GM18499 (cell line): ENCODE data around the gene PC.

Experiments
- ATAC-seq: cut with Tn5 transposase; IDR thresholded peaks from one replicate; pipeline ENCODE4 v1.9.1; 2021; ENCODE audit warnings: moderate number of reproducible peaks; ENCODE audit not compliant: insufficient read depth, unreplicated experiment

Gene PC

DNA sequence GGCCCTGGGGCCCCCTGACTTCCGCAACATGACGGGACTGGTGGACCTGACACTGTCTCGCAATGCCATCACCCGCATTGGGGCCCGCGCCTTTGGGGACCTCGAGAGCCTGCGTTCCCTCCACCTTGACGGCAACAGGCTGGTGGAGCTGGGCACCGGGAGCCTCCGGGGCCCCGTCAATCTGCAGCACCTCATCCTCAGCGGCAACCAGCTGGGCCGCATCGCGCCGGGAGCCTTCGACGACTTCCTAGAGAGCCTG is 100.3 kb downstream of the PC start:
- ATAC-seq, result no peak

DNA sequence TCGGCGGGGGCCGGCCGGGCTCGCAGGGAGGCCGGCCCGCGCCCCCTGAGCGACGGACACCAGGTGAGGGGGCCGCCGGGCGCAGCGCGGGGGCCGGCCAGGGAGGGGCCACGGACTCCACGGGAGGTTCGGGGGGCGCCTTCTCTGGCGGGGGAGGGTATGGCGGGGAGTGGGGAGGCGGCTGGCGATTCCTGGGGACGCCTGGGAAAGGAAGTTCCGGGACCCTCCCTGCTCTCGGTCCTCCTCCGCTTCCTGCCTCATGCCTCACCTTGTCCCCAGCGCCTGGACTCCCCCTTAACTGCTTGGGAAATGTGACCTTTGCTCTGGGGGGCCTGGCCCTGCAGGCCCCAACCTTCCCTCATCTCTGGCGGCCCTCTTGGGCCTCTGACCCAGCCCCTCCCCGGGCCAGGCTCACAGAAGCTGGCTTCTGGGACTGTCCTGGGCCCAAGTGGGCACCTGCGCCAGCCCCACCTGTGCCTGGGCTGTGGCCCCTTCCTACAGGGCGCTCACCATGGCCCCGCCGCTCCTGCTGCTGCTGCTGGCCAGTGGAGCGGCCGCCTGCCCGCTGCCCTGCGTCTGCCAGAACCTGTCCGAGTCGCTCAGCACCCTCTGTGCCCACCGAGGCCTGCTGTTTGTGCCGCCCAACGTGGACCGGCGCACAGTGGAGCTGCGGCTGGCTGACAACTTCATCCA is 100.8 kb downstream of the PC start:
- ATAC-seq, result no peak

- peak; percentile 20 for ATAC-seq
Observed at GRCh38 chr11:66856496-66857233, 101.5 kb downstream of the PC start, which contains the start of gene LRFN4. LRFN4 (plus strand) TSS chr11:66857064; CDS start chr11:66857745, 681 bp downstream.

DNA sequence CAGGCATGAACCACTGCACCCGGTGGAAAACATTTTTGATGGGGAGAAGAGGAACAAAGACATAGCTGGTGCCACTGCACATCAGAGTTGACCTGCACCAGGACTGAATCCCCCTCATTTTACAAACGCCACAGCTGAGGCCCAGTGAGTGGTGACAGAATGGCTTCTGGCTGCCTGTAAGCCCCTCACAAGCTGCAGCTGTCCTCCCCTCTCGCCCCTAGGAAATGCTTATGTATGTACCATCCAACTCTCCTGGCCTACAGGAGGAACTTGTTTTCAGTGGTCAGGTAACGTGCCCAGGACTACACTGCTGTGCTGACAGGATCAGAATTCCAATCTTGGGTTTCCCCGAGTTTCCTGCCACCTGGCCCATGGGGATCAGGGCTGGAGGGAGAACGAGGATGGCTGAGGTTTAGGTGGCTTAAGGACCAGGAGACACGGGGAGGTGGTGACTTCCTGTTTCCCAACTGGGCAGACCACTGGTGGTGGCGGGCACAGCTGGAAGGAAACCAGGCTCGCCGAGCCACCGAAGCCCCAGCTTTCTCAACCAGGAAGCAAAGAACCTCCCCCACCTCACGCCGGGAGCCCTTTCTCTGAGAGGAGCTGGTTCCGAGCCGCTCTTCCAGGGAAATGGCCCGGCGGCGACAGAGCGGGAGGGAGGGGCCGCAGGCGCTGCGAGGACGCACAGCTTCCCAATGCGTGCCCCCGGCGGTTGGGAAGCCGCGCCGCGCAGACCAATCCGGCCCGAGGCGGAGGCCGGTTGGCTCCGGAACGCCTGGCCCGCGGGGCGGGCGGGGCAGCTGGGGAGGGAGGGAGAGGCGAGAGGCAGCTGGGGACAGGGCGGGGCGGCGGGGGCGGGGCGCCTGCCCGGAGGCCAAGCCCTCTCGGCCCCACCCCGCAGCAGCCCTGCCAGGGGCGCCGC is 102.3 kb downstream of the PC start:
- ATAC-seq, result peak; percentile 37

GRCh38 chr11:66854729-66855211 is 103.4 kb downstream of the PC start:
- ATAC-seq, result no peak

DNA sequence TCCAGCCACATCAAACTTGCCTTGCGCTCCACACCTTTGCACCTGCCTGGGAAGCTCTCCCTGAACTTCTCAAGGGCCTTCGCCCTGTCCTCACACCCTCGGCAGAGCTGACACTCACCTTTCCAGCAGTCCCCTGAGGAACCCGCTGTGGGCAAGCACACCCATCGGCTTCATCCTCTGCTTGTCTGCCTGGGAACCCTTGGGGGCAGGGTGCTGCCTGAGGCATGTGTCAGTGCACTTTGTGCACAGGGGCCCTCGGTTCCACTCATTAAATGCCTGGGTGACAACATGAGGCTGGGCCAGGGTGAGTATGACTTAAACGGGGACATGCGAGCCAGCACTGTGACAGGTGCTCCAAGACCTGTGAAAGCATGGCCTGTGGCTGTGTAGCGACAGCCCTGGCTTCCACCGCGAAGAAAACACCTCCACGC is 103.9 kb downstream of the PC start:
- no peak for ATAC-seq

GRCh38 chr11:66853242-66854229 is 104.6 kb downstream of the PC start:
- ATAC-seq, result no peak

DNA sequence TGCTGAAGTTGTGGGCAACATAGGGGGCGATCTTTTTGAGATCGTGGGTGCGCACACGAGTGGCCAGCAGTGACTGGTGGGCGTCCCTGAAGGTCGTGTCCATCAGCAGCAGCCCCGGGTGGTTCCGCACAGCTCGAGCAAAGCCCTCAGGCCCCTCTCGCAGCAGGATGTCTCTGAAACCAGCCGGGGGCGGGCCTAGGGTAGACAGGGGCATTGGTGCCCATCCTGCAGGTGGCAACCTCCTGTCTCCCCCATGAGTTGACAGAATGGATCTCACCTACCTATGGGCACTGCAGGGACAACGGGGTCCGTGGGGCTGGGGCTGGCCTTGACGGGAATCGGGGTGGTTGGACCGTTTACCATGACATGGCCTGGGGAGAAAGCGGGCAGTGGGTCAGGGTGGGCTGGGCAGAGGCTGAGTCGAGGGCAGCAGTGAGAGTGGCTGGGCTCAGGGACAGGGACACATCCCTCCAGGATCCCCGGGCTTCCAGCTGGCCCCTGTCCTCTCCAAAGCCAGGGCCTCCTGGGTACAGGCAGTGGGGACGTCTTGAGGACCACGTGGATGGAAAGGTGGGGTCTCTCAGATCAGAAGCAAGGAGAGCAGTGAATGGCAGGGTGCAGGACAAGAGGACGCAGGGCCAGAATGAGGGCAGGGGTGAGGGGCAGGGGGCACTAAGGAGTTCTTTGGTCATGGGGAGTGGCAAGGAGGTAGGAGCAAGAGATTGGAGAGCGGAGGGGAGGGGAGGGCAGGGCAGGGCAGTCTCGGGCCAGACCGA is 105.5 kb downstream of the PC start:
- ATAC-seq, result no peak

DNA sequence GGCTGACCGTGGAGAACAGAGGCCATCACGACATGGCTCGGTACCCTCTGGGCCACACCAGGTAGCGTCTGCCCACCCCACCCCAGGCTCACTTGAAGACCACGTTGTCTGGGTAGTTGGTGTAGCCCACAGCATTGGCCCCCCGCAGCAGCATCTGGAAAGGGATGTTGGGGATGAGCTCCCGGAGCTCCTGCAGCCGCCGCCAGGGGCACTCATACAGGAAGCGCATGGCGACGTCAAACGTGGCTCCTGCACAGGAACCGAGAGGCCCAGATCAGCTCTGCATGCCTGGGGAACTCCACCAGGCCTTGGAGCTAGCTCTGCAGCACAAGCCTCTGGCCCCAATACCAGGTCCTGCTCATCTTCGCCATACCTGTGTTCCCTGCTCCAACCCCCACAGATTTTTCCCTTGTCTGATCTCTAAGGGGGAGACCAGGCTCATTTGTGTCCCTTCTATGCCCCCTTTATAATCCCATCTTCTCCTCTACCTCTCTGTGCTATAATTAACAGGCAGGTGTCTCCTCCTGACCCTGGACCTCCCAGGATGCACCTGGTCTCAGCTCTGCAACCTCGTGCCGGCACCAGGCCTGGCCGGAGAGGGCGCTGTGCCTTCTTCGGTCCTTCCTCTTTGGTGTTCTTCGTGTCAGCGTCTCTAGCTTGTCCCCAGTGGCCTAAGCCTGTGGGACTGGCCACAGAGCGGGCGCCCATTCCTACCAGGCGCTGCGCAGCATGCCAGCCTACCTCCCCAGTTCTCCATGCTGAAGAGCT is 106.3 kb downstream of the PC start:
- no peak for ATAC-seq

DNA sequence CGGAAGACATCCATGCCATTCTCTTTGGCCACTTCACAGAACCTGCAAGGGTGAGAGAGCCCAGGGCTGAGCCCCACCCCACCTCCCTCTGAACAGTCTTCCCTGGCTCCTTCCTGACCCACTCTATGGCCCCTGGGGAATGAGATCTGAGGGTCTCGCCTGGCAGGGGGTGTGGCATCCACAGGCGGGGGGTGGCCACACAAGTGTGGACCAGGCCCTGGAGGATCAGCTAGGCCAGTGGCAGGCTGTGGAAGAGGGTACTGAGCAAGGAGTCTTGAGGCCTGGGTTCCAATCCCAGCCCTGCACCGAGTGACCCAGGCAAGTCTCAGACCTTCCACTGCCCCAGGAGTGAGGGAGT is 107.0 kb downstream of the PC start:
- no peak for ATAC-seq

DNA sequence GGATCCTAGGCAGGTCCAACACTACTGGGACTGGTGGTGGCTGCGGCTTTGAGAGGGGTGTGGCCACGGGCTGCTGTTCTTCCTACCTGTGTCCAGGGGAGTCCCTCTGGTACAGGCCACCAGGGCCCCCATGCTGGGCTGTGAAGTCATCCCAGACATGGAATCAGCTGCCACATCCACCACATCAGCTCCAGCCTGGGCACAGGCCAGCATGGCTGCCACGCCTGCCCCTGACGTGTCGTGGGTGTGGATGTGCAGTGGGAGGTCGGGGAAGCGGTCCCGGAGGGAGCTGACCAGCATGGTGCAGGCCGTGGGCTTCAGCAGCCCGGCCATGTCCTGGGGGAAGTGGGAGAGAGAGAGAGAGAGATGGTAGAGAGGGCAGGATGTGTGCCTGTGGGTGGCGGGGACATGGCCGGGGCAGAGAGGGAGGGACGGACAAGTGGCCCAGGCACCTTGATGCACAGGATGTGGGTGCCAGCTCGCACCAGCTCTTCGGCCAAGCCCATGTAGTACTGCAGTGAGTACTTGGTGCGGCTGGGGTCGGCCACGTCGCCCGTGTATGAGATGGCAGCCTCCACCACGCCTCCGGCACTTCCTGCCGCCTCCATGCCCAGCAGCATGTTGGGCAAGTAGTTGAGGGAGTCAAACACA is 107.5 kb downstream of the PC start:
- ATAC-seq, result no peak

GRCh38 chr11:66850235-66850587 is 108.0 kb downstream of the PC start:
- no peak for ATAC-seq

- no peak for ATAC-seq
Observed at GRCh38 chr11:66849501-66850234, 108.5 kb downstream of the PC start.

GRCh38 chr11:66848671-66849500 is 109.3 kb downstream of the PC start:
- ATAC-seq, result no peak

DNA sequence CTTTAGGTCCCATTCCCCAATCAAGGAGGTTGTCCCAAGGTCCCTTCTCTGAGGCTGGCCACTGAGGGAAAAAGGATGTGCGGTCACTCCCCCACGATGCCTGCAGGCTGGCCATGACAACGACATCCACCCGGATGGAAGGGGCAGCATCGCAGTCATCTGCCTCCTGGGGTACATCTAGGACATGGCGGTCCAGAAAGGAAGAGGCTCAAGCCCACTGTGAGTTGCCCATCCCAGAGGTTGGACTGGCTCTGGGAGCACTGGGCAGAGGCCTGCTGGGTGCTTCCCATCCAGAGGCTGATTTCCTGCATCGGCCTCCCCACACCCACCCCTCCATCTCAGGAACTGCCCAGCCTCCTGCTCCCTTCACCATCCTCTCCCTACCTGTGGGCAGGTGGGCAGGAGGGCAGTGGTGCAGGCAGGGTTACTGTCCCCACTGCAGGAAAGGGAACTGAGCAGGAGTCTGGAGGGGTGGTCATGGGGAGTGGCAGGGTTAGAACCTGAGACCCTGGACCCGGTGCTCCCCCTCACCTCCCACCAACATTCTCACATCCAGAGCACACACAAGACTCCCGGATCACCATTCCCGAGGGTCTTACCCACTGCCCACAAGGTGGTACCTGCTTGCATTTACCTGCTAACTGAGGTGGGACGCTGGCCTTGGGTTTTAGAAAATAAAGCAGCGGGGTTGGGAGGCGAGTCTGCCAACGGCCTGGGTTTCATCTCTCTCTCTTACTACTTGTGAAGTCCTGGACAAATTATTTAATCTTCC is 110.5 kb downstream of the PC start:
- ATAC-seq, result no peak

DNA sequence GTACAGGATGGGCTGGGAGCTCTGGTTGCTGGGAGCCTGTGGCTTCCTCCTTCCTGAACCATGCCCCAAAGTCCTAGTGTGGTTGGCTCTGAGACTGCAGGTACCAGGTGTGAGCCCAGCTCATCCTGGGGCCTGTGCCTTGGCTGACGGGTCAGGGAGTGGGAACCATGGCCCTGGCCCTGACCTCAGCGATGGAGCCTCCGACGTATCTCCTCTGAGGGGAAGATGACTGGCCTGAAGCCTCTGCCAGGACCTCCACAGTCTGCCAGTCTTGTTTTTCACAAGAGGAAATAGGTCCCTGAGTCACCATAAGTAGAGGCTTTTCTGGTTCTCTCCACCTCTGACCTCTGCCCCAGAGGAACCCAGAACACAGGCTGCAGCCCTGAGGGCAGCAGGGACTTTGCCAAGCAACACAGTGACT is 111.5 kb downstream of the PC start:
- ATAC-seq, result no peak
